ENCODE data around the gene HCN2. TPM values are rescaled to one million over a fixed set of nuclear protein-coding genes. Genes with fewer than 3 reads are reported as not detected.
A peak's percentile ranks its signal among the peaks of the same experiment; 100 is the strongest.

Gene HCN2
- total and polyA plus RNA-seq, 2 of the 13 experiments (the other 11 are each of a cell fraction or from before 2014, with no cell fraction given): 0.01 TPM; not detected in 1

DNA sequence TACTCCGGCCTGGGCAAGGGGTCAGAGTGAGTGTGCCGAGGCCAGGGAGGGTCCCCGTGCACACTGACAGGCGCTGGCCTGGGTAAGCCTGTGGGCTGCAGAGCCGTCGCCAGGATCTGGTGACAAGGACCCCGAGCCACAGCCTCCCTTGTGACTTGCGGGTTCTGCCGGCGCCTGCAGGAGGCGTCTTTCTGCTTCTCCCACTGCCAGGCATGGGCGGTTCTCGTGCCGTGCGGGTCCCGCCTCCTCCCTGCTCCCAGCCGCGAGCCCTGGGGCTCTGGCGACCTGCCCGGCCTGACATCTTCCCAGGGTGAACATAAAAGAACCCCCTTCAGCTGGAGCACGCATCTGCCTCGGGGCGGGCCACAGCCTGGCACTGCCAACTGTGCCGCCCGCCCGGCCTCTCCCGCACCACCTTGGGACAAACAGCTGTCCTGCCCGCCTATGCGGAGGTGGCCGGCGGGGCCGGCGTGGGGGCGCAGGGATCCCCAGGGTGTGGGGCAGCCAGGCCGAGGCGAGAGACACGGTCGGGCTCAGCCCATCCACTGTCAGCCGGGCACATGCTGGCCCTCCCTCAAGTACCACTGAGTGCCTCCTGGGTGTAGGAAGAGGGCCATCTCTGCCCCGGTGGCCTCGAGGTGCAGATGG, 1.5 kb upstream of the HCN2 start (continued):
- TF ChIP-seq, protein P1, sequence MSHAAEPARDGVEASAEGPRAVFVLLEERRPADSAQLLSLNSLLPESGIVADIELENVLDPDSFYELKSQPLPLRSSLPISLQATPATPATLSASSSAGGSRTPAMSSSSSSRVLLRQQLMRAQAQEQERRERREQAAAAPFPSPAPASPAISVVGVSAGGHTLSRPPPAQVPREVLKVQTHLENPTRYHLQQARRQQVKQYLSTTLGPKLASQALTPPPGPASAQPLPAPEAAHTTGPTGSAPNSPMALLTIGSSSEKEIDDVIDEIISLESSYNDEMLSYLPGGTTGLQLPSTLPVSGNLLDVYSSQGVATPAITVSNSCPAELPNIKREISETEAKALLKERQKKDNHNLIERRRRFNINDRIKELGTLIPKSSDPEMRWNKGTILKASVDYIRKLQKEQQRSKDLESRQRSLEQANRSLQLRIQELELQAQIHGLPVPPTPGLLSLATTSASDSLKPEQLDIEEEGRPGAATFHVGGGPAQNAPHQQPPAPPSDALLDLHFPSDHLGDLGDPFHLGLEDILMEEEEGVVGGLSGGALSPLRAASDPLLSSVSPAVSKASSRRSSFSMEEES (CRISPR knock-in tag; IDR thresholded peaks at IDR 0.05): 0 out of 2 replicates have a peak, but pooled peaks have one; percentile 34
- TF ChIP-seq, protein P2, sequence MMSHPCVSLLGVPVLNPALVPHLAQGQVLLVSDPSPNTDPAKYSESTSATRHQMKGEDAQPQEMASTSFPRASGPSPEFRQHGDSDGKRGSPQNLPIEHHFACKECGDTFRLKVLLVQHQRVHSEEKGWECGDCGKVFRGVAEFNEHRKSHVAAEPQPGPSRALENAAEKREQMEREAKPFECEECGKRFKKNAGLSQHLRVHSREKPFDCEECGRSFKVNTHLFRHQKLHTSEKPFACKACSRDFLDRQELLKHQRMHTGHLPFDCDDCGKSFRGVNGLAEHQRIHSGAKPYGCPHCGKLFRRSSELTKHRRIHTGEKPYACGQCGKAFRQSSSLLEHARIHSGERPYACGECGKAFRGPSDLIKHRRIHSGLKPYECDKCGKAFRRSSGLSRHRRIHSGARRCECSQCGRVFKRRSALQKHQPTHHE (CRISPR knock-in tag; IDR thresholded peaks at IDR 0.05; ENCODE audit: borderline replicate concordance): no peak
- TF ChIP-seq ZNF672 (CRISPR knock-in tag; IDR thresholded peaks at IDR 0.05) (no peak), HNRNPL (IDR thresholded peaks at IDR 0.05; ENCODE audit: low read depth, low read length) (peak; percentile 94), ZNF543 (CRISPR knock-in tag; IDR thresholded peaks at IDR 0.05) (no peak), ZNF563 (CRISPR knock-in tag; IDR thresholded peaks at IDR 0.05) (no peak), ZSCAN31 (CRISPR knock-in tag; IDR thresholded peaks at IDR 0.05; ENCODE audit: low read depth) (no peak), CHD4 (IDR thresholded peaks at IDR 0.05; ENCODE audit: borderline replicate concordance, low read length) (no peak), RAD21 (CRISPR knock-in tag; IDR thresholded peaks at IDR 0.05) (peak; percentile 33), ZNF629 (CRISPR knock-in tag; conservative IDR thresholded peaks at IDR 0.05) (no peak), ZNF709 (CRISPR knock-in tag; IDR thresholded peaks at IDR 0.05) (no peak), GABPB1 (CRISPR knock-in tag; IDR thresholded peaks at IDR 0.05) (peak; percentile 36; the same call in 1 of the 2 replicates), MTF2 (CRISPR knock-in tag; IDR thresholded peaks at IDR 0.05; ENCODE audit: borderline replicate concordance) (peak; percentile 58; the same call in 1 of the 2 replicates), MYC (CRISPR knock-in tag; IDR thresholded peaks at IDR 0.05; ENCODE audit: borderline replicate concordance) (peak; percentile 11; the same call in 1 of the 2 replicates), HOXA3 (CRISPR knock-in tag; IDR thresholded peaks at IDR 0.05) (0 out of 2 replicates have a peak, but pooled peaks have one; percentile 3), NFRKB (IDR thresholded peaks at IDR 0.05) (no peak), RFX3 (CRISPR knock-in tag; IDR thresholded peaks at IDR 0.05) (no peak)
- TF ChIP-seq, protein P3, sequence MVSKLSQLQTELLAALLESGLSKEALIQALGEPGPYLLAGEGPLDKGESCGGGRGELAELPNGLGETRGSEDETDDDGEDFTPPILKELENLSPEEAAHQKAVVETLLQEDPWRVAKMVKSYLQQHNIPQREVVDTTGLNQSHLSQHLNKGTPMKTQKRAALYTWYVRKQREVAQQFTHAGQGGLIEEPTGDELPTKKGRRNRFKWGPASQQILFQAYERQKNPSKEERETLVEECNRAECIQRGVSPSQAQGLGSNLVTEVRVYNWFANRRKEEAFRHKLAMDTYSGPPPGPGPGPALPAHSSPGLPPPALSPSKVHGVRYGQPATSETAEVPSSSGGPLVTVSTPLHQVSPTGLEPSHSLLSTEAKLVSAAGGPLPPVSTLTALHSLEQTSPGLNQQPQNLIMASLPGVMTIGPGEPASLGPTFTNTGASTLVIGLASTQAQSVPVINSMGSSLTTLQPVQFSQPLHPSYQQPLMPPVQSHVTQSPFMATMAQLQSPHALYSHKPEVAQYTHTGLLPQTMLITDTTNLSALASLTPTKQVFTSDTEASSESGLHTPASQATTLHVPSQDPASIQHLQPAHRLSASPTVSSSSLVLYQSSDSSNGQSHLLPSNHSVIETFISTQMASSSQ (IDR thresholded peaks at IDR 0.05; ENCODE audit: low read depth): no peak
- TF ChIP-seq, protein P3 (CRISPR knock-in tag; IDR thresholded peaks at IDR 0.05; ENCODE audit: borderline replicate concordance): peak; percentile 21; the same call in 1 of the 2 replicates
- TF ChIP-seq, protein P4, sequence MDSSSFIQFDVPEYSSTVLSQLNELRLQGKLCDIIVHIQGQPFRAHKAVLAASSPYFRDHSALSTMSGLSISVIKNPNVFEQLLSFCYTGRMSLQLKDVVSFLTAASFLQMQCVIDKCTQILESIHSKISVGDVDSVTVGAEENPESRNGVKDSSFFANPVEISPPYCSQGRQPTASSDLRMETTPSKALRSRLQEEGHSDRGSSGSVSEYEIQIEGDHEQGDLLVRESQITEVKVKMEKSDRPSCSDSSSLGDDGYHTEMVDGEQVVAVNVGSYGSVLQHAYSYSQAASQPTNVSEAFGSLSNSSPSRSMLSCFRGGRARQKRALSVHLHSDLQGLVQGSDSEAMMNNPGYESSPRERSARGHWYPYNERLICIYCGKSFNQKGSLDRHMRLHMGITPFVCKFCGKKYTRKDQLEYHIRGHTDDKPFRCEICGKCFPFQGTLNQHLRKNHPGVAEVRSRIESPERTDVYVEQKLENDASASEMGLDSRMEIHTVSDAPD (CRISPR knock-in tag; IDR thresholded peaks at IDR 0.05): 0 out of 2 replicates have a peak, but pooled peaks have one; percentile 36

Data from HepG2 (cell line).